ENCODE data around the gene NFATC3.
"Not testable (repeated sequence)": the region's sequence is repeated elsewhere in the genome, so short reads cannot be mapped to it uniquely, and the experiment has no call there.

NFATC3 gene

GRCh38 chr16:68117884-68118283, 32.7 kb downstream of the NFATC3 start:
- DNase-seq (ENCODE audit: low read depth) = no peak

GRCh38 chr16:68118954-68119353, 33.8 kb downstream of the NFATC3 start:
- not testable (repeated sequence) for DNase-seq (ENCODE audit: low read depth)

DNA sequence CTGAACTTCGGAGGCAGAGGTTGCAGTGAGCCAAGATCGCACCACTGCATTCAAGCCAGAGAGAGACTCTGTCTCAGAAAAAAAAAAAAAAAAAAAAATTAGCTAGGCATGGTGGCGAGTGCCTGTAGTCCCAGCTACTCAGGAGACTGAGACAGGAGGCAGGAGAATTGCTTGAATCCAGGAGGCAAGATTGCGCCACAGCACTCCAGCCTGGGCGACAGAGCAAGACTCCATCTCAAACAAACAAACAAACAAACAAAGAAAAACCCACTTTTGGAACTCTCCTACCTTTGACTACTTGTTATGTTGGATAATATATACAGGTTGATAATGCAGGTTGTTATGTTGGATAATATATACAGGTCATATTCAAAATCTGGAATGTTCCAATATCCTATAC, 35.3 kb downstream of the NFATC3 start:
- DNase-seq (ENCODE audit: low read depth) = not testable (repeated sequence)

GRCh38 chr16:68126395-68126794, 41.2 kb downstream of the NFATC3 start:
- DNase-seq (ENCODE audit: low read depth) = no peak

GRCh38 chr16:68128577-68129305, 43.6 kb downstream of the NFATC3 start:
- DNase-seq (ENCODE audit: low read depth) = no peak

DNA sequence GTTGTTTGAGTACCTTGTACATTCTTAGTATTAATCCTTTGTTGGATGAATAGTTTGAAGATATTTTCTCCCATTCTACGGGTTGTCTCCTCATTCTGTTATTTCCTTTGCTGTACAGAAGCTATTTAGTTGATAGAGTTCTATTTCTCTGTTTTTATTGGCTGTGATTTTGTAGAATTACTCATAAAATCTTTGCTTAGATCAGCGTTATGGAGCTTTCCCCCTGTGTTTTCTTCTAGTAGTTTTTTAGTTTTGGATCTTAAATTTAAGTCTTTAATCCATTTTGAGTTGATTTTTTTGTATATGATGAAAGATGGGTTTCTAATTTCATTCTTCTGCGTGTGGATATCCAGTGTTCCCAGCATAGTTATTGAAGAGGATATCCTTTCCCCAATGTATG, 45.4 kb downstream of the NFATC3 start:
- no peak for DNase-seq (ENCODE audit: low read depth)

- DNase-seq (ENCODE audit: low read depth) = no peak
Observed at GRCh38 chr16:68131813-68132706, 46.9 kb downstream of the NFATC3 start.

DNA sequence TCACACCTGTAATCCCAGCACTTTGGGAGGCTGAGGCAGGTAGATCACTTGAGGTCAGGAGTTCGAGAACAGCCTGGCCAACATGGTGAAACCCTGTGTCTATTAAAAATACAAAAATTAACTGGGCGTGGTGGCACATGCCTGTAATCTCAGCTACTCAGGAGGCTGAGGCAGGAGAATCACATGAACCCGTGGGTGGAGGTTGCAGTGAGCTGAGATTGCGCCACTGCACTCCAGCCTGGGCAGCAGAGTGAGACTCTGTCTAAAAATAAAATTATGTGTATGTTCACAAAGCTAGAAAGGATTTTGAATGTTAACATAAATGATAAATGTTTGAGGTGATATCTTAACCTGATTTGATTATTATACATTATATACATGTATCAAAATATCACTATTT, 47.8 kb downstream of the NFATC3 start:
- not testable (repeated sequence) for DNase-seq (ENCODE audit: low read depth)

GRCh38 chr16:68134644-68135043, 49.5 kb downstream of the NFATC3 start:
- no peak for DNase-seq (ENCODE audit: low read depth)

GRCh38 chr16:68136515-68136914, 51.3 kb downstream of the NFATC3 start:
- no peak for DNase-seq (ENCODE audit: low read depth)

GRCh38 chr16:68144008-68144407, 58.8 kb downstream of the NFATC3 start:
- DNase-seq (ENCODE audit: low read depth) = no peak

DNA sequence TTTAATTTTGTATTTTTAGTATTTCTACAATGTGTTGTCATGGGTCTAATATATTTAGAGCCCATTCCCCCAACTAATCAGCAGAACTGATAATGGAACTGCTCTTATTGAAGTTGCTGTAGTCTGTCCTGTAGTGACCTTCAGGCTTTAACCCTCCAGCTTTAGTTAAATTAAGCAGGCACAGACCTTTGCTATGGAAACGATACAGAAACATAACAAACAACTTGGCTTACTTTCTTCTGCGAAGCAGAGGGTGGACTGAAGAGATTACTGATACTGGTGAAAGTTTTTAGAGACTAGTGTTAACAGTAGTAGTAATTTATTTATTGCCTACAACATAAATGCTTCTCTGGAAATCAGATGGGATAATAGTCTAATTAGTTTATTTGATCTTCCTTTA, 61.4 kb downstream of the NFATC3 start:
- no peak for DNase-seq (ENCODE audit: low read depth)

GRCh38 chr16:68147444-68147843, 62.3 kb downstream of the NFATC3 start:
- no peak for DNase-seq (ENCODE audit: low read depth)

- no peak for DNase-seq (ENCODE audit: low read depth)
Observed at GRCh38 chr16:68149596-68149995, 64.4 kb downstream of the NFATC3 start.

DNA sequence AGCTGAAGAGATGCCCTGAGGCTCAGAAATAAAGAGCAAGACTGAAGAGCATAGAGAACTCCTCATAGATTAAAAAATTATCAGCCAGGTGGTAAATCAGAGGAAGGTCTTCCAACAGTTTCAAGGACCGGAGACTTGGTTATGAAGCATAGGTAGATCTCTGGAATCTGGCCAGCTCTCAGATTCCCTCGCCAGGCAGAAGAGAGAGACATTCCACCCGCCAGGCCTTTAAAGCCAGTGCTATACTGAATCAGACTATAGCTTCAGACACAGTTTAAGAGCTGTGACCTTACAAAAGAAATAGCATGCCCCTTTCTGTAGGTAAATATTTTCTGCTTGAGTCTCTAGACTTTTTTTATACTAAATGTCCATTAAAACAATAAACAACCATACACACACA, 70.3 kb downstream of the NFATC3 start:
- DNase-seq (ENCODE audit: low read depth) = no peak

GRCh38 chr16:68162413-68162812, 77.2 kb downstream of the NFATC3 start:
- no peak for DNase-seq (ENCODE audit: low read depth)

- not testable (repeated sequence) for DNase-seq (ENCODE audit: low read depth)
Observed at GRCh38 chr16:68163275-68163674, 78.1 kb downstream of the NFATC3 start.

DNA sequence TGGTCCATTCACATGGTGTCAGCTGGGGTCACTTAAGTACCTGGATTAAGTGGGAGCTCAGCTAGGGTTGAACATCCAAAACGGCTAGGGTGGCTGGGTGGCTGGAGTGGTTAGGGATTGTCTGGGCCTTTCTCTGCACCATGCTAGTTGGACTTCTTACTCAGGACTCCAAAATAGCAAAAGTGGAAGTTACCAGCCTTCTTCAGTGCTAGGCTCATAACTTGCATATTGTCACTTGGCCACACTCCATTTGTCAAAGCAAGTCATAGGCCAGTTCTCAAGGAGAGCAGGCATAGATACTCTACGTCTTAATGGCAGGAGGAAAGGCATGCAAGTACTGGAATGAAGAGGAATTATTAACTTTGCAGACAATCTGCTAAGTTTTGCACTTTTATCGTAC, 81.1 kb downstream of the NFATC3 start:
- no peak for DNase-seq (ENCODE audit: low read depth)

DNA sequence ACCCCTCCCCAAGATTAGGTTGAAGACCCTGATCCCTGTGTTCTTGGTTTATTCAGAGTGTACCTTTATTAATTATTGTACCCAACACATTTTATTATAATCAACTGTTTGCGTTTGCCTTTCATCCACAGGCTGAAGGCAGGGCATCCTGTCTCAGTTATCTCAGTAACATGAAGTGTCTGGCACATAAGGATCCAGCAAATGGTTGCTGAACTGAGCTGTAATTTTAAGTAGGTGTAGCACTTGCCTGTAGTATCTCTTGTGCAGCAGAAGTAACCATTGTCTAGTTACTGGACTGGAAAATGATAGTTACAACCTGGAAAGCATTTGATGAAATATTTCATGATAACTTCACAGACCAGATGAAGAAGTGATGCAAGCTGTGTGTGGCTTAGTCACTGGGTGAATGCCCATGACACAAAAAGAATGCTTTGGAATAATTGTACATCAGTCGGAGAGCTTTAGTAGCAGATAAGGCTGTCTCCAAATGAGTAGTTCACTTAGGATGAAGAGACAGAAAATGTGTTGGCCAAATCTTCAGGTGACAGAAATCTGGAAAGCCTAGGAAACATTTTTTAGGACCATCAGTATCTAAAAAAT, 94.1 kb downstream of the NFATC3 start:
- DNase-seq (ENCODE audit: low read depth) = no peak

GRCh38 chr16:68179855-68180254, 94.7 kb downstream of the NFATC3 start:
- DNase-seq (ENCODE audit: low read depth) = no peak

GRCh38 chr16:68183046-68183445, 97.9 kb downstream of the NFATC3 start:
- no peak for DNase-seq (ENCODE audit: low read depth)

- no peak for DNase-seq (ENCODE audit: low read depth)
Observed at GRCh38 chr16:68186877-68187276, 101.7 kb downstream of the NFATC3 start.

DNA sequence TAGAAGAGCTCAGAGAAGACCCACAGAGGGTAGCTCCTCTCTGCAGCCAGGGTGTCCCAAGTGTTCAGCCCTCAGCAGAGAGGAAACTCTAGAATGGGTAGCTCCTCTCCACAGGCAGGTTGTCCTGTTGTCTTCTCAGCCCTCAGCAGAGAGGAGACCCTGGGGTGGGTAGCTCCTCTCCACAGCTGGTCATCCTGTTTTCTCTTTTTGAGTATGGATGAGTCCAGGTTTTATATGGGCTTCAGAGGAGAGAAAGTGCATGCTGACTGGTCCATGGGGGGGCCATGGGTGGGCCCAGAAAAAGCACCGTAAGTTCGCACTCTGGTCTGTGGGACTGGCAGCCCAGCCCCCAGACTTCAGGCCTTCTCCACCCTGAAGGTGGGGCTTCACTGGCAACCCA, 102.3 kb downstream of the NFATC3 start:
- DNase-seq (ENCODE audit: low read depth) = no peak
